Liver (tissue), 3 donors: Measurements from ENCODE around the gene PDCD10.

Experiments
- EGR1 ChIP-seq, 2 donors: IDR thresholded peaks; 2 replicates each; pipeline ENCODE4 v1.6.1; 2016 to 2018; ENCODE audit warnings: antibody characterized with exemption in 2 of 2, low read depth in 2 of 2
- FOXA1 ChIP-seq: IDR thresholded peaks from 2 replicates; pipeline ENCODE4 v1.6.1; 2016; ENCODE audit warnings: antibody characterized with exemption
- GABPA ChIP-seq, 2 donors: IDR thresholded peaks in 1 of 2; conservative IDR thresholded peaks in 1 of 2; 2 replicates each; pipeline ENCODE4 v1.6.1; 2016; ENCODE audit warnings: antibody characterized with exemption in 2 of 2, mild to moderate bottlenecking in 1 of 2, moderate library complexity in 1 of 2
- RAD21 ChIP-seq, 2 donors: IDR thresholded peaks; 2 replicates each; pipeline ENCODE4 v1.6.1; 2016; ENCODE audit warnings: antibody characterized with exemption in 2 of 2, mild to moderate bottlenecking in 2 of 2
- TAF1 ChIP-seq: conservative IDR thresholded peaks from 2 replicates; pipeline ENCODE4 v1.6.1; 2016; ENCODE audit warnings: antibody characterized with exemption, mild to moderate bottlenecking
- YY1 ChIP-seq: IDR thresholded peaks from 2 replicates; pipeline ENCODE4 v1.6.1; 2016; ENCODE audit warnings: antibody characterized with exemption, mild to moderate bottlenecking
- TF ChIP-seq, protein P1 (sequence below): fragments of 150-350 bp; IDR thresholded peaks from 2 replicates; pipeline ENCODE4 v1.5.1; 2017; ENCODE audit warnings: improper control_type of control experiment, low read depth, low read length; ENCODE audit not compliant: missing input control
- TF ChIP-seq, protein P2 (sequence below): IDR thresholded peaks from 2 replicates; pipeline ENCODE4 v1.6.1; 2016; ENCODE audit warnings: antibody characterized with exemption
- TF ChIP-seq, protein P3 (sequence below): IDR thresholded peaks from 2 replicates; pipeline ENCODE4 v1.6.1; 2016; ENCODE audit warnings: antibody characterized with exemption, mild to moderate bottlenecking
- donor health status: healthy.
- donor health status: healthy.

DNA sequence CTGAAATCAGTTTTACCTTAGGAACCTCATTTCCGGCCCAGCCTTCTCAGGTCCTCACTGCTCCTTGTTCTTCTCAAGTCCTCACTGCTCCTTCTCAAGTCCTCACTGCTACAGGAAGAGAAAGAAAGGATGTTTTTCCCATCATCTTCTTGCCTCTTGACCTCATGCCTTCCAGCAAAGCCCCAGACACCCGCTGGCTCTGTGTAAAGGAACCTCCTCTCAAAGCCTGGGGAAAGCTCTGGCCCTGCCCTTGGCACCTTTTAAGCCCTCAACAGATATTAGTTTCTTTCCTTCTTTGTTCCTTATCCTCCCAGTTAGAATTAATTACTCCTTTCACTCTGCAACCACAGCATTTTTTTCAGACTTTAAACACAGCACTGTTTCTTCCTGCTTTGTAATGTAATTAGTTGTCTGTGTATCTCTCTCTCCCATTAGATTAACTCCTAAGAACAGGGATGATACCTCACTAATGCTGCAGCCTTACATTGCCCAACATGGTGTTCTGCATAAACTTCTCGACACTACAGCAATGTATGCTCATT lies 76.9 kb downstream of the PDCD10 start:
- TF ChIP-seq, protein P1, sequence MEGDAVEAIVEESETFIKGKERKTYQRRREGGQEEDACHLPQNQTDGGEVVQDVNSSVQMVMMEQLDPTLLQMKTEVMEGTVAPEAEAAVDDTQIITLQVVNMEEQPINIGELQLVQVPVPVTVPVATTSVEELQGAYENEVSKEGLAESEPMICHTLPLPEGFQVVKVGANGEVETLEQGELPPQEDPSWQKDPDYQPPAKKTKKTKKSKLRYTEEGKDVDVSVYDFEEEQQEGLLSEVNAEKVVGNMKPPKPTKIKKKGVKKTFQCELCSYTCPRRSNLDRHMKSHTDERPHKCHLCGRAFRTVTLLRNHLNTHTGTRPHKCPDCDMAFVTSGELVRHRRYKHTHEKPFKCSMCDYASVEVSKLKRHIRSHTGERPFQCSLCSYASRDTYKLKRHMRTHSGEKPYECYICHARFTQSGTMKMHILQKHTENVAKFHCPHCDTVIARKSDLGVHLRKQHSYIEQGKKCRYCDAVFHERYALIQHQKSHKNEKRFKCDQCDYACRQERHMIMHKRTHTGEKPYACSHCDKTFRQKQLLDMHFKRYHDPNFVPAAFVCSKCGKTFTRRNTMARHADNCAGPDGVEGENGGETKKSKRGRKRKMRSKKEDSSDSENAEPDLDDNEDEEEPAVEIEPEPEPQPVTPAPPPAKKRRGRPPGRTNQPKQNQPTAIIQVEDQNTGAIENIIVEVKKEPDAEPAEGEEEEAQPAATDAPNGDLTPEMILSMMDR: no peak
- TF ChIP-seq, protein P2, sequence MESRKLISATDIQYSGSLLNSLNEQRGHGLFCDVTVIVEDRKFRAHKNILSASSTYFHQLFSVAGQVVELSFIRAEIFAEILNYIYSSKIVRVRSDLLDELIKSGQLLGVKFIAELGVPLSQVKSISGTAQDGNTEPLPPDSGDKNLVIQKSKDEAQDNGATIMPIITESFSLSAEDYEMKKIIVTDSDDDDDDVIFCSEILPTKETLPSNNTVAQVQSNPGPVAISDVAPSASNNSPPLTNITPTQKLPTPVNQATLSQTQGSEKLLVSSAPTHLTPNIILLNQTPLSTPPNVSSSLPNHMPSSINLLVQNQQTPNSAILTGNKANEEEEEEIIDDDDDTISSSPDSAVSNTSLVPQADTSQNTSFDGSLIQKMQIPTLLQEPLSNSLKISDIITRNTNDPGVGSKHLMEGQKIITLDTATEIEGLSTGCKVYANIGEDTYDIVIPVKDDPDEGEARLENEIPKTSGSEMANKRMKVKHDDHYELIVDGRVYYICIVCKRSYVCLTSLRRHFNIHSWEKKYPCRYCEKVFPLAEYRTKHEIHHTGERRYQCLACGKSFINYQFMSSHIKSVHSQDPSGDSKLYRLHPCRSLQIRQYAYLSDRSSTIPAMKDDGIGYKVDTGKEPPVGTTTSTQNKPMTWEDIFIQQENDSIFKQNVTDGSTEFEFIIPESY: no peak
- TF ChIP-seq EGR1 (IDR thresholded peaks at IDR 0.05; ENCODE audit: low read depth in 2 of 2): no peak
- TF ChIP-seq, protein P3, sequence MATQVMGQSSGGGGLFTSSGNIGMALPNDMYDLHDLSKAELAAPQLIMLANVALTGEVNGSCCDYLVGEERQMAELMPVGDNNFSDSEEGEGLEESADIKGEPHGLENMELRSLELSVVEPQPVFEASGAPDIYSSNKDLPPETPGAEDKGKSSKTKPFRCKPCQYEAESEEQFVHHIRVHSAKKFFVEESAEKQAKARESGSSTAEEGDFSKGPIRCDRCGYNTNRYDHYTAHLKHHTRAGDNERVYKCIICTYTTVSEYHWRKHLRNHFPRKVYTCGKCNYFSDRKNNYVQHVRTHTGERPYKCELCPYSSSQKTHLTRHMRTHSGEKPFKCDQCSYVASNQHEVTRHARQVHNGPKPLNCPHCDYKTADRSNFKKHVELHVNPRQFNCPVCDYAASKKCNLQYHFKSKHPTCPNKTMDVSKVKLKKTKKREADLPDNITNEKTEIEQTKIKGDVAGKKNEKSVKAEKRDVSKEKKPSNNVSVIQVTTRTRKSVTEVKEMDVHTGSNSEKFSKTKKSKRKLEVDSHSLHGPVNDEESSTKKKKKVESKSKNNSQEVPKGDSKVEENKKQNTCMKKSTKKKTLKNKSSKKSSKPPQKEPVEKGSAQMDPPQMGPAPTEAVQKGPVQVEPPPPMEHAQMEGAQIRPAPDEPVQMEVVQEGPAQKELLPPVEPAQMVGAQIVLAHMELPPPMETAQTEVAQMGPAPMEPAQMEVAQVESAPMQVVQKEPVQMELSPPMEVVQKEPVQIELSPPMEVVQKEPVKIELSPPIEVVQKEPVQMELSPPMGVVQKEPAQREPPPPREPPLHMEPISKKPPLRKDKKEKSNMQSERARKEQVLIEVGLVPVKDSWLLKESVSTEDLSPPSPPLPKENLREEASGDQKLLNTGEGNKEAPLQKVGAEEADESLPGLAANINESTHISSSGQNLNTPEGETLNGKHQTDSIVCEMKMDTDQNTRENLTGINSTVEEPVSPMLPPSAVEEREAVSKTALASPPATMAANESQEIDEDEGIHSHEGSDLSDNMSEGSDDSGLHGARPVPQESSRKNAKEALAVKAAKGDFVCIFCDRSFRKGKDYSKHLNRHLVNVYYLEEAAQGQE: no peak
- TF ChIP-seq YY1: no peak
- TF ChIP-seq GABPA (IDR thresholded peaks at IDR 0.05 in 1 of 2, conservative IDR thresholded peaks at IDR 0.05 in 1 of 2): no peak
- TF ChIP-seq FOXA1: no peak
- no peak for TF ChIP-seq RAD21 (IDR thresholded peaks at IDR 0.05)
- no peak for TF ChIP-seq TAF1
